Aorta (tissue), 5 donors: ENCODE data around the gene SCN4A. TPM values are rescaled to one million over a fixed set of nuclear protein-coding genes. Genes with fewer than 3 reads are reported as not detected.
A peak's percentile ranks its signal among the peaks of the same experiment; 100 is the strongest.

ENCODE experiments used
- ATAC-seq: fragments of 200-7000 bp; cut with Tn5 transposase; one replicate; pipeline ENCODE4 v1.9.1; 2022; ENCODE audit warnings: moderate library complexity; ENCODE audit not compliant: low FRiP score
- DNase-seq, 2 donors: peaks; one replicate each; pipeline ENCODE4 v3.0.0-alpha.2; 2020
- H3K27ac ChIP-seq, 2 donors: one replicate each; pipeline ENCODE4 v1.5.1; 2013; ENCODE audit warnings: low read length in 2 of 2, mild to moderate bottlenecking in 2 of 2, moderate library complexity in 2 of 2, control low read depth in 1 of 2, inconsistent platforms in 1 of 2, low read depth in 1 of 2
- H3K27me3 ChIP-seq, 2 donors: one replicate each; pipeline ENCODE4 v1.6.1; 2013; ENCODE audit warnings: control low read depth in 1 of 2, low read length in 1 of 2, mild to moderate bottlenecking in 1 of 2, moderate library complexity in 1 of 2; ENCODE audit not compliant: insufficient read depth in 2 of 2, control insufficient read depth in 1 of 2
- H3K36me3 ChIP-seq, 2 donors: one replicate each; pipeline ENCODE4 v1.6.1; 2013; ENCODE audit warnings: control low read depth in 1 of 2, low read length in 1 of 2, mild to moderate bottlenecking in 1 of 2; ENCODE audit not compliant: insufficient read depth in 2 of 2, control insufficient read depth in 1 of 2
- H3K4me1 ChIP-seq, 2 donors: one replicate each; pipeline ENCODE4 v1.6.1; 2013; ENCODE audit warnings: low read length in 2 of 2, control low read depth in 1 of 2, mild to moderate bottlenecking in 1 of 2, moderate library complexity in 1 of 2; ENCODE audit not compliant: insufficient read depth in 2 of 2, control insufficient read depth in 1 of 2
- H3K4me3 ChIP-seq, 2 donors: one replicate each; pipeline ENCODE4 v1.5.1; 2013; ENCODE audit warnings: low read length in 2 of 2, control low read depth in 1 of 2, mild to moderate bottlenecking in 1 of 2
- H3K9me3 ChIP-seq: one replicate; pipeline ENCODE4 v1.6.1; 2013; ENCODE audit warnings: mild to moderate bottlenecking, low read length; ENCODE audit not compliant: control insufficient read depth
- WGBS, 2 donors: extraction: QIAGEN DNeasy Blood & Tissue Kit; methylation state at CpG; one replicate each; pipeline ENCODE4 v1.1.7; 2013; 5-methylcytosine and 5-hydroxymethylcytosine counted together
- intact Hi-C, 2 donors: fragments of 100-400 bp; cut with DNase I; formaldehyde crosslinking; loops; one replicate each; pipeline versions ENCODE4 v1.14.2 to v1.15.0; 2022
- polyA plus RNA-seq, 2 donors: library from polyadenylated mRNA; stranded (reverse); fragments of 200-250 nt; gene quantifications; one replicate each; pipeline ENCODE4 v1.2.3, GENCODE V29; 2013
- total RNA-seq, 2 donors: library from RNA; stranded (reverse); fragmentation: NEBNext Ultra II Directional; extraction: Animal tissue kit (Norgen Biotek cat#: 25700); gene quantifications; one replicate each; pipeline ENCODE4 v1.2.1, GENCODE V29; 2021
- donor health status: healthy with polysubstance abuse.
- donor health status: Bipolar disorder and iron deficiency.
- donor health status: DM: no; HTN: no; CAD: no.
- donor health status: DM: no; HTN: no; CAD: no.
- donor health status: DM: yes; HTN: yes; CAD: no.

The SCN4A gene
- total and polyA plus RNA-seq, 4 donors = 0.03 to 3.2 (median 1.5) TPM; not detected in 1

DNA sequence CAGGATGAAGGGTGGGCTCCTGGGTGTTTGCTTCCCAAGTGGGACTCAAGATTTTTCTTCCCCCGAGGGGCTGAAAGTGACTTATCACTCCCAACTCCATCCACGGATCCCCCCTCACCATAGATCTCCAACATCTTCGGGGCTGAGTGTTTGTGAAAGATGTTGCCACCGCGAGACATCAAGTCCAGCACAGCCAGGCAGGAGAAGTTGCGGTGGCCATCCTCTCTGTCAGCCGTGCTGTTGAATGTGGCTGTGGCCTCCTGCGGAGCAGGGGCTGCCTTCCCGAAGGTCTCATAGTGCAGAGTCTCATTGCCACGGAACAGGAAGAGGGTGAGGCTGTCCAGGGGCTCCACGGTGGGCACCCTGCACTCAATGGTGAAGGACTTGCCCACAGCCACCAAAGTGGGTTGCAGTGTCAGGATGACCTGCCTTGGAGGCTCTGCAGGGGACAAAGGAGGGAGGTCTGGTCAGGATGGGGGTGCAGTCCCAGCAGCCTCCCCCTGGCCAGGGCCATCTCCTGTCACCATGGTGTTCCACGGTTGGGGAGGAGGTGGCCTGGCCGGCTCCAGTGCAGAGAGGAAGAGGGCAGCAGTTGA lies 30.9 kb upstream of the SCN4A start:
- no peak overlapping the region for H3K27ac ChIP-seq
- ATAC-seq (no peak), DNase-seq (peak; percentile 35 to 69)
- intact Hi-C loops = no loop called here
- no peaks in the 10 kb centered on the region for H3K4me1 ChIP-seq
- no peaks in the 10 kb centered on the region for H3K9me3 ChIP-seq
- H3K27me3 ChIP-seq = no peaks in the 10 kb centered on the region
- no peak overlapping the region for H3K4me3 ChIP-seq
- 82 to 88% methylated on average over 13 of the region's 13 CpGs for WGBS, 2 donors
- H3K36me3 ChIP-seq = no peaks in the 10 kb centered on the region

DNA sequence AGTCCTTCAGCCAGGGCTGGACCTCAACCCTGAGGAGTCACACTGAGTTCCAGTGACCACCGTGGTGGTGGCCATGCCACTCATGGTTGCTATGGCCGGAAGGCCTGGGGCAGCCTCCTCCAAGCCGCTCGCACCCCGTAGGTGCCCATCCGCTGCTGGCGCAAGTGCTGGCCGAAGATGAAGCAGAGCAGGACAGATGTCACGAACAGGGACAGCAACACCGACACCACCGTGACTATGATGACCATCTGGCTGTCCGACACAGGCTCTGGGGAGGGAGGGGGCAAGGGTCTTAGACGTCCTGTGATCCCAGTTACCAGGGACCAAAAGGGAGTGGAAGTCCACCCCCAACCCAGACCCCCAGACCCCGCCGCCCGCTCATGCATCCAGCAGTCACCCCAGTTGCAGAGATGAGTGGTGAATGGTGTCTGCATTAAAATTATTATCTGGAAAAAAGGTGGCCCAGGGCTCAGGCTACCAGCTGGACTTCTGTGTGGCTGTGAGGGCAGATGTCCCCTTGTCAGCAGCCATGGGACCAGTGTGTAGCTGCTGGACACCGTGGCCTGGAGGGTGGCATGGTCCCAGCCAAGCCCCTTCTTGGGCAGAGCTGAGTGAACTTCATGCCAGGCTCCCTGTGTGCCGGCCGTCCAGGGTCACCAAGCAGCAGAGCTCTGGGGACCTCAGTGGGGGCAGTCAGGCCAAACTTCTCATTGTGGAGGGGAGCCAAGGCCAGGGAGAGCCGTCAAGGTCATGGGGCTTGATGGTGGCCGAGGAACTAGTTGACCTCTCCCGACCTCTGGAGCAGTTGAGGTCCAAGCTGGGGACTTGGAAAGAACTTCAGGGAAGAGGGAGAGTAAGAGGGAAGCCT lies 30.2 kb upstream of the SCN4A start:
- DNase-seq (peak; percentile 45 to 65), ATAC-seq (no peak)
- Histone ChIP-seq H3K36me3 (no peaks in the 10 kb centered on the region), H3K27me3 (no peaks in the 10 kb centered on the region), H3K27ac (no peak overlapping the region), H3K9me3 (no peaks in the 10 kb centered on the region), H3K4me3 (no peak overlapping the region), H3K4me1 (no peaks in the 10 kb centered on the region)
- intact Hi-C loops = no loop called here
- WGBS, 2 donors = 86 to 92% methylated on average over 22 of the region's 22 CpGs

DNA sequence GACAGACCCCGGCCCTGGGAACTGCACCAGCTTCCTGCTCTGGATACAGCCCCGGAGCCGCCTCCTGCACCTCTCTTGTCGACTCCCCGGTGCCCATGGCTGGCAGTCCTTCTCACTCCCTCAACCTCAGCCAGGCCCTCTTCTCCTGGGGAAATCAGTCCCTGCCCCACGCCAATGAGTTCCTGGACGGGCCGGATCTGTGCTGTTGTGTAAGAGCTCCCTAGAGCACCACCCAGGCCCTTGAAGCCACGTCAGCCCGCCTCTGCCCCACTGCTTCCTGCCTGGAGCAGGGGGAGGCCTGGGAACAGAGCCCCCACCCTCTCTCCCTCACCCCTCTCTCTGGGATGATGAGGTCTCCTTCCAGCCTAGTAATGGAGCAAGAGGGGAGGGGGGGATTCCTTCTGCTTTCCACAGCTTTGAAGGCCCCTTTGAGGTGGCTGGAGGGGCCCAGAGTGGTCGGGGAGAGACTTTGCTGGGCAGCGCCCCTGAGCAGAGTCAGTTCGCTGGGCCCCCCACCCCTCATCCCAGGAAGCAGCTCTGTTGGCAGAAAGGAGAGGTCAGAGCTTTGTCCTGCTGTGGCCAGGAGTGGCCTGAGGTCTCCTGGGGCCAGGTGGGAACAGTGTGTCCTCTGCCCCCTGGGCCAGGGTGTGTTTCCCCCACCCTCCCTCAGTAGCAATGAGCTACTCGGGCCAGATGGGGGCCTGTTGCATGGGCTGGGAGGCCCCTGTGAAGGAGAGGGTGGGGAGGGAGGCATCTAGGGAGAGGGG lies 29.2 kb upstream of the SCN4A start:
- no peak overlapping the region for H3K4me3 ChIP-seq
- no peaks in the 10 kb centered on the region for H3K9me3 ChIP-seq
- DNase-seq (peak; percentile 79 to 80), ATAC-seq (peak; percentile 53)
- 87 to 90% methylated on average over 14 of the region's 14 CpGs for WGBS, 2 donors
- no peaks in the 10 kb centered on the region for H3K4me1 ChIP-seq
- no peak overlapping the region for H3K27ac ChIP-seq
- H3K36me3 ChIP-seq = no peaks in the 10 kb centered on the region
- no peaks in the 10 kb centered on the region for H3K27me3 ChIP-seq
- intact Hi-C loops = no loop called here

DNA sequence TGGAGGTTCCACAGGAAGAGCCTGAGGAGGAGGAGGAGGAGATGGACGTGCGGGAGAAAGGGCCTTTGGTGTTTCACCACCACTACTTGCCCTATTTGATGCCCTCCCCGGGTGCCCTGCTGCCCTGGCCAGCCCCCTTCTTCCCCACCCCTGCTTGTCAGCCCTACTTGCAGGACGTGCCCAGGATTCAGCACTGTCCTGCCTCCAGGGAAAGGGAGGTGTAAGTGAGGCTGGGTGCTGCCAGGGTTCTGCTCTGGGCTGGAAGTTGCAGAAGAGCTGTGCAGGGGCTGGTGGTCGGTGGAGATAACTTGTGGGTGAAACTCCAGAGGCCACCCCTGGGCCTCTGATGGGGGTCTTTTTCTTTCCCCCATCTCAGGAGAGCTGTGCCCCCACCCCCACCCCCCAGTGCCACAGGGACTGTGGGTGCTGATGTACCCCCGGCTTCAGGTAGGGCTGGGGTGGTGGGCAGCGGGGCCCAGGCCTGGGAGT lies 28.4 kb upstream of the SCN4A start:
- H3K36me3 ChIP-seq = no peaks in the 10 kb centered on the region
- intact Hi-C loops = no loop called here
- 90 to 96% methylated on average over 7 of the region's 7 CpGs for WGBS, 2 donors
- no peak overlapping the region for H3K4me3 ChIP-seq
- H3K27me3 ChIP-seq = no peaks in the 10 kb centered on the region
- no peaks in the 10 kb centered on the region for H3K4me1 ChIP-seq
- no peaks in the 10 kb centered on the region for H3K9me3 ChIP-seq
- ATAC-seq (no peak), DNase-seq (peak; percentile 37 to 57)
- no peak overlapping the region for H3K27ac ChIP-seq

DNA sequence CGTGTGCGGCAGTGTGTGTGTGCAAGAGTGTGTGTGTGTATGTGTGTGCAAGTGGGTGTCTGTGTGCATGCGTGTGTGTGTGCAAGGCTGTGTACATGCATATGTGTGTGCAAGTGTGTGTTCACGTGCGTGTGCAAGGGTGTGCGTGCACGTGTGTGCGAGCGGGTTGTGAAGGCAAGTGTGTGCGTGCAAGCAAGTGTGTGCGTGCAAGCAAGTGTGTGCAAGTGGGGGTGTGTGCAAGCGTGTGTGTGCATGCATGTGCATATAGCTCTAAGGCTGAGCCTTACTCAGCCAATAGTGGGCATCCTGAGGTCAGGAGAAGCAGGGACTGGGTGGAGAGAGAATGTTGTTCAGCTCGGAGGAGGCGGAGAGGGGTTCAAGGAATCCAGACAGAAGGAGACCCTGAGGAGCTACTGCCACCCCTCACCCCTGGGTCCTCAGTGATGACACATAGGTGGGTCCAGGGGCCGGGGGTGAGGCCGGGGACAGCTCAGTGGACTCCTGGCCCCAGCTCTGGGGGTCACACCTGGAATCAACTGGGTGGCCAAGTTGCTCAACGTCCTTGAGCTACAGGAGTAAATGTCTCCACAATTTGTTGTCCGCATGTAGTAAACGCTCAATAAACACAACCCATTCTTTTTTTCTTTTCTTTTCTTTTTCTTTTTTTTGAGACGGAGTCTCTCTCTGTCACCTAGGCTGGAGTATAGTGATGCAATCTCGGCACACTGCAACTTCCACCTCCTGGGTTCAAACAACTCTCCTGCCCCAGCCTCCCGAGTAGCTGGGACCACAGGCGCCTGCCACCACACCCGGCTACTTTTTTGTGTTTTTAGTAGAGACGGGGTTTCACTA lies 27.2 kb upstream of the SCN4A start:
- intact Hi-C loops = no loop called here
- H3K4me1 ChIP-seq = no peaks in the 10 kb centered on the region
- no peaks in the 10 kb centered on the region for H3K9me3 ChIP-seq
- H3K36me3 ChIP-seq = no peaks in the 10 kb centered on the region
- peak; percentile 32 to 55 for DNase-seq
- no peak overlapping the region for H3K4me3 ChIP-seq
- no peak overlapping the region for H3K27ac ChIP-seq
- H3K27me3 ChIP-seq = no peaks in the 10 kb centered on the region
- ATAC-seq = no peak
- WGBS, 2 donors = 87 to 89% methylated on average over 24 to 25 of the region's 25 CpGs

DNA sequence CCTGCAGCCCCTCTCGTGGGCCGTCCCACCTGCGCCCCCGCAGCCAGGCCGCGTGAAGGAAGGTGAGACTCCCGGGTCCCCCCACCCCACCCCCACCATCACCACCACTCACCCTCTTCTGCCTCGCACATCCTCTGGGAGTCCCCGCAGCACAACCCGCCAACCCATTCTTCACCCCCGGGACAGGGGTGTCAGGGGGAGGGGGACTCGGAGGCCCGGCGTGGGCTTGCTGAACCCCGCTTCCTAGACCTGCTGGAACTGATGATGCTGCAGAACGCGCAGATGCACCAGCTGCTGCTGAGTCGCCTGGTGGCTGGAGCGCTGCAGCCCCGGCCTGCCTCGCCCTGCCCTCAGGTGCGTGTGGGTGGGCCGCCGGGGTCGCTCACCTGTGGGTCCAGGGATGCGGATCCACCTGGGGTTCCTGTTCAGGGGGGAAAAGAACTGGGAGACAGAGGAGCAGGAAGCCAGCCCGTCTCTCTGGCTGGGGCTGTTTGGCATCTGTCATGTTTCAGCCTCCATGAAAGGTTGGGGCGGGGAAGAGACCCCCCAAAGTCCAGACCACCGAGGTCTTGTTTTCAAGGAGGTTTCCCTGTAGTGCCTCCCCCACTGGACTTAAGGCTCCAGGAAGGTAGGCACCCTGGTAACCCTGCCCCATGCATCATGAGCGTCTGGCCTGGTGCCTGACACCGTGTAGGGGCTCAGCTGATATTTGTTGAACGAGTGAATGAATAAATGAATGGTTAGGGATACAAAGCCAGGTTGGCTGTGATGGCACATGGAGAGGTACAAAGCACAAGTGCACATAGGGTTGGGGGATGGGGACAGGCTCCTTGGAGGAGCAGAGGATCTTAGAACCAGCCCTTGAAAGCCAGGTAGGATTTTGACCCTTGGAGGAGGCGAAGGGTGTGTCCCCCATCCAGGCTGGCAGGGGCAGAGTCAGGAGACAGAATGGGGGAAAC lies 26.3 kb upstream of the SCN4A start:
- intact Hi-C loops = no loop called here
- Histone ChIP-seq H3K4me3 (peak overlapping the region in 1 of 2 donors; percentile 17), H3K36me3 (no peaks in the 10 kb centered on the region), H3K4me1 (no peaks in the 10 kb centered on the region), H3K9me3 (no peaks in the 10 kb centered on the region), H3K27ac (no peak overlapping the region), H3K27me3 (no peaks in the 10 kb centered on the region)
- 33 to 34% methylated on average over 26 to 33 of the region's 33 CpGs for WGBS, 2 donors
- DNase-seq (peak; percentile 47 to 74), ATAC-seq (no peak)

DNA sequence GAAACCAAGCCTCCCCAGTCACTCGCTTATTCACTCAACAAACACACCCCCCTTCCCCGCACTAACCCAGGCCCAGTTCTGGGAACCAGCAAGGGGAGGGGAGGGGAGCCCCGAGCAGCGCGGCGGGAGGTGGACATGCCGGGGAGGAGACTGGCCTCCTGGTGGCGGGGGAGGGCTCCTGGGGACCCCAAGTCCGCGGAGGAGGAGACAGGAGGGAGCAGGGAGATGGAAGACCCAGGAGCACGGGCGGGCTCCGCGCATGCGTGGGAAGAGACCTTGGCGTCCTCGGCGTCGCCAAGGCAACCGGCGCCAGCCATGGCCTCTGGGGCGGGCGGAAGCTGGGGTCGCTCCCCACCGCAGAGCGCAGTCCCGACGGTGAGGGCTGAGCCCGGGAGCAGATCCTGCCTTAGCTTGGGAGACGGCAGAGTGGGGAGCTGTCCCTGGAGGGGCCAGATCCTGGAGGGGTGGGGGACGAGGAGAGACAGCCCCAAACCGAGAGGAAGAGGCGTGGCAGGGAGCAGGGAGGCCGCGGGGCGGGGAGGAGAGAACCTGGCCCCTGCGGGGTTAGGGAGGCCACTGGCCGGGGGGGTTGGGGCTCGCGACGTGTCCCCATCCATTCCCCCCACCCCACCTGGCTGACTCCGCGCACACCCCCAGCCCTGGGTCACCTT lies 25.5 kb upstream of the SCN4A start, which contains the start of gene PRR29:
Gene PRR29, plus strand, starts transcription at position 302 of the 671 bp plus-strand sequence. Its CDS starts 14 bp downstream, at position 316.
- no peak within 1 kb of the TSS for H3K27ac ChIP-seq
- ATAC-seq = peak; percentile 58
- intact Hi-C loops = no loop called here
- H3K4me1 ChIP-seq = no peaks in the 10 kb centered on the region
- no peaks in the 10 kb centered on the region for H3K9me3 ChIP-seq
- peak within 1 kb of the TSS in 1 of 2 donors; percentile 17 for H3K4me3 ChIP-seq
- H3K27me3 ChIP-seq = no peaks in the 10 kb centered on the region
- peak; percentile 79 to 88 for DNase-seq
- H3K36me3 ChIP-seq = no peaks in the 10 kb centered on the region
- 1% methylated on average over 34 to 43 of the region's 43 CpGs for WGBS, 2 donors
